CMK (cell line): ENCODE results near the gene PAPOLA.

Source experiments
- DNase-seq: peaks from one replicate; pipeline ENCODE4 v3.0.0-alpha.2; 2010; ENCODE audit warnings: low read depth

The PAPOLA gene

DNA sequence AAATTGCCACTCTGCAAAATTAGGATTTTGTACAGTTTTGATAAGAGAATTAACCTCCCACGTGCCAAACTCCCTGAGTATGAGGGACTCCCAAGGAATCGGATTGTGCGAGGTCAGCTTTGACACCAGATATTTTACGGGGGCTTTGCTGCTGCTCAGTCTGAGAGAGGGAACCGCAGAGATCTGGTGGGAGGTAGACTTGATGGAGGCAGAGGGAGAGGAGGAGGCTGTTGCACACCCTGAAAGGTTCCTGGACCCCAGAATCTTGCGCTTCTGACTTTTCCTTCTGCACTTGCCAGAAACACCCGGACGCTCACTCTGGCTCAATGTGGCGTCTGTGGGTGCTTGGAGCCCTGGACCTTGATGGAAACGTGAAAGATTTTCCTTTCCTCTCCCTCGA lies 83.9 kb downstream of the PAPOLA start:
- no peak for DNase-seq

DNA sequence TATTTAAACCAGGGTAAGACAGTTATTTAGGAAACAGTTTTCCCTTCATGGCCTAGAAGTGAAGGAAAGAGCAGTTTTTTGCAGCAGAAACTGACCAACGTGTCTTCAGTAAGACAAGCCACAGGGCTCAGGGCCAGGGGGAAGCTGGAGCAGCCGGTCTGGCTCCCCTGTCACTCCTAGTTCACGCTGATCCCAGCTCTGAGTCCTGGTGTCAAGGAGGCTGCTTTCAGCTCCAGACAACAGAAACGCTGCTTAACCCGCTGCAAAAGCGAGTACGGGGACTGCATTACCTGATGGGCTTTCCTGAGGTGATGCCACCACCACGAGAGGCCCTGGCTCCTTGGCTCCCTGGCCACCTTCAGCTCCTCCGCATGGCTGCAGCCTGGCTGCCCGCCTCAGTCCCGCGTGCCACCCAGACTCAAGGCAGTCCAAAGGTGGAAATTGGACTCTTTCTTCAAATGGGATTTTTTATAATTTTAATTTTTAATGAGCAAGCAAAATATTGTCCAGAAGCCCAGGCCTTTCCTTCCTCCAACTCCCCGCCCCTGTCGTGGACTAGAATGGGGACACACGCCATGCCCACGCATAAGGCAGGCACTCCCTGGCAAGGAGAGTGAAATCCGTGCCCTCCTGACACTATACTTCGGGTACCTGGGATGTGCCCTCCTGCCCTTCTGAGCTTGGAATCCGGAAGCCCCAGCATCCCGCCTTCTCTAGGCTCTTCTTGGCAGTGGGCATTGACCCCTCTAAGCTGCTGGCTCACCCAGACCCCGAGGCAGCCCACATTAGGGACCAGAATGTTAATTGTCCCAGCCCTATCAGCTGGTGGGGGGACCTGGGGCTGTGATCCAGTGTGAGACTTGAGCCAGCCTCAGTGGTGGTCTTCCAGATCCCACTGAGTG lies 85.0 kb downstream of the PAPOLA start:
- DNase-seq, result no peak

DNA sequence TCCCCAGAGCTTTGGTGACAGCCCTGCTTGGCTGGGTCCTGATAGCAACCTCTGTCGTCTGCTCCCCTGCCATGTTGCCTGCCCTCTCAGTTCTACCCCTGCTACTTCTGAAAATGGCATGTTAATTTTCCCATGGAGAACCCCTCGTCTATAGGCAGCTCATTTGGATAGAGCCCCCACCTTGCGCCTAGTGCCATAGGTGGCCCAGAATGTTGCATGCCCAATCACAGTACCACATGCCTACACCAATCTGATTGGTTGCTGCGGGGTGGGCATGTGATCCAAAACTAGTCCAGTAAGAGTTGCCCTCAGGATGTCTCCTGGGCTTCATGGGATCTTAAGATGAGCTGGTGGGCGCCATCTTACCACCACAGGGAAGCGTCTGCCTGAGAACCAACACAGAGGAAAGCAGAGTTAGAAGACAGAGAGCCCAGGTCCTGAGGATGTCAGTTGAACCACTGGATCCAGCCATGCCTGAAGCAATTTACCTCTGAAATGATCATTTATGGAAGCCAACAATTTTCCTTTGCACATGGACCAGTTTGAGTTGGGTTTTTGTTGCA lies 85.7 kb downstream of the PAPOLA start:
- no peak for DNase-seq

DNA sequence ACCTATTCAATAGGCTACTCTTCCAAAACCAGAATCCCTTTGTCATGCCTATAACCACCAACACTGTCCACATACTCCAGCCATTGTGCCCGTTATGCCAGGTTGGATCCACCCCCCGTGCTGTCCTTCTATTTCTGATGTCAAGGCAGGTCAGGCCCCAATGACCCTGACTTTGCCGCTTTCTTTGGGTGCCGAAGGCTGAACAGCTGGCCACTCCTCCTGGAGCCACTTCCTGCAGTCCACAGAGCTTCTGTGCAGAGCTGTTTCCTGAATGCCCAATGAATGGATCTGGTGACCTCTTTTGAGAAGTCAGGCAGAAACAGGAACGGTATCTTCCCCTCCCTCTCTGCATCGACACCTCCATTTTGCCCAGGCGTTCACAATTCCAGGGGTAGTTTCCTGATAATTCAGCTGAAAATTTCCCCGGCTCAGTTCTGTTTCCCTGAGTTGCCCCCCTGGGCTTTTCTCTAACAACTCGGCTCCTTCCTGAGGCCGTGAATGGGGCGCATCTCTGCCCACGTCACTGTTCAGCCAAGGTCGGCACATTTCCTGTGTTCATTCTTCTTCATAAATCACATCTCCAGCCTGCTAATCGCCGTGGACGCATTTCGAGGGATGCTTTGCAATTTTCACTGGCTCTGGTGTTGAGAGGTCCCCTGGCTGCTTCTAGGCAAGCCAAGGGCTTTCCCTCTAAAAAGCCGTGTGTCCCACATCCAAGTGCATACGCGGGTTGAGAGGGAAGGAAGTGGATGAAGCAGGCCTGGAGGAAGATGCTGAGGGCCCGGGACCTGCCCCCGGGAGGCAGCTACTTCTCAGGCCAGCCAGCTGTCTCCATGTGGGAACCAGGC lies 86.5 kb downstream of the PAPOLA start:
- DNase-seq, result no peak

DNA sequence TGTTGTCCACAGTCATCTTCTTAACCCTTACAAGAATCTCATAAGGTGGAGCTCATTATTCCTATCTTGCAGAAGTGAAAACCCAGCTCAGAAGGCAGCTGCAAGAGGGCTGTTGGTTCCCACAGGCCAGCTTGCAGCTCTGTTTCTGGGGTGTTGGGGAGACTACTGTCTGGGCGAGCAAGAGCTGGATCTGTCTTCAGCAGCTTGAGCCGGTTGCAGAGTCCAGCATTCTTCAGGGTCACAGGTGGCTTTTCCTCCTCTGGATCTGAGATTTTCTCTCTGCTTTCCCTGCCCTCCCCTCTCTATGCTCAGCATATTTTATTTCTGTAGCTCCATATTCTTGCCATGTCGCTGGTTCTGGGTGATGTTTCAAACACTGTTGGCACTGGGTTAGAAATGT lies 87.4 kb downstream of the PAPOLA start:
- no peak for DNase-seq

DNA sequence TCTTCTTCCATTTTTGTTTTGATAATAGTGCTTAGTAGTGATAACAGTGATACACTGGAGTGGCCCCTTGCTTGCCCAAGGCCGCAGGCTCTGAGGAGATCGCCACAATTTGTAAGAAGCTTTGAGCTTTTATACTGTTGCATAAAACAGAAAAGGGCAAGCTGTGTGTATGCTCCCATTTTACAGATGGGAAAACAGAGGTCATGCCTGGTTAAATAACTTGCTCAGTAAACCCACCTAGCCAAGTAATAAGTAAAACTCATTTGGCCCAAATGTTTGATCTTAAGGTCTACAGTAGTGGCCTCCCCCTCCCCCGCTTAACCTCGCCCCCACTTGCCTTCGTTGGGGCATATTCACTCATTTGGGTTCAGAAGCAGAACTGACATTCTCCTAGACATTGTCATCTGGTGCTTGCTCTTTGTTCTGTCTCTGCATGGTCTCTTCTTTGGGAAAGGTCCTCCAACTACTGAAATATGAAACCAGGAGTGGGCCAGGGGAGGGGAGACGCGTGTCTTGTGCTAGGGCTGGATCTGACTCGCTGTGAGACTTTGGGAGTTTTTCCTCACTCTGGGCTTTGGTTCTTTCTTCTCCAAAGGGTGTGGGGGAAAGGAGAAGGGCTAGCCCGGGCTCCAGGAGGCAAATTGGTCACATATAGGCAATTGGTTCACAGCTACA lies 88.1 kb downstream of the PAPOLA start:
- no peak for DNase-seq

DNA sequence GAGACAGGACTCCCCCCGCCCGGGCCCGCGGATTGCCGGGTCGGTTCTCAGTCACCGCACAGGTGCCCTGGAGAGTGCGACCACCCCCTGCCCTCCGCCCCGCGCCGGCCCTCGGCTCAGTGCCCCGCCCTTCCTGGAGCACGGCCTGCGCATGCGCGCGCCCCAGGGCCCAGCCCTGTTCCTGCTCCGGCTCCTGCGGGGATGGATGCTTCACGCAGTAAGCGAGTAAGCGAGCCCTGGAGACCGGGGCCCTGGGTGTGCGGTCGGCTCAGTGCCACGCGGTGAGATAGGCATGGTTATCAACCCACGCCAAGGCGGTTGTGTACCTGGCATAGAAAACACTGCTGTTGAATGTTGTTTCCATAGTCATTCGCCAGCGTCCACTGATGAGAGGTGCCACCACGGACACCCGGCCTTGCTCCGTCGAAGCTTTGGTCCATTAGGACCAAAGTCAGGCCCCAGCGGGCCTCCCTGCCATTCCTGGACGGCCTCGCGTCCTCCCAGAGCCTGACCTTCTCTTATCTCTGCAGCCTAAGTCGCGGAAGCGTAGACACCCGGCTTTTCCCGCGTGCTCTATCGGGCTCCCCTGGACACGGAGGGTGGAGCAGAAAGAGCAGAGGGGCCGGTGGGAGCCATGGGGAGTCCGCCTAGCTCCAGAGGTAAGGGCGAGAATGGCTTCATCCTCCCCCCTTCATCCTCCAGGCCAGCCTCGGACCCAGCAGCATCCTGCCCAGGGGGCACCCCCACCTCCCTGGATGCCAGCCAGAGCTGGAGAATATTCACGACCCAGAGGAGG lies 90.6 kb downstream of the PAPOLA start:
- no peak for DNase-seq

DNA sequence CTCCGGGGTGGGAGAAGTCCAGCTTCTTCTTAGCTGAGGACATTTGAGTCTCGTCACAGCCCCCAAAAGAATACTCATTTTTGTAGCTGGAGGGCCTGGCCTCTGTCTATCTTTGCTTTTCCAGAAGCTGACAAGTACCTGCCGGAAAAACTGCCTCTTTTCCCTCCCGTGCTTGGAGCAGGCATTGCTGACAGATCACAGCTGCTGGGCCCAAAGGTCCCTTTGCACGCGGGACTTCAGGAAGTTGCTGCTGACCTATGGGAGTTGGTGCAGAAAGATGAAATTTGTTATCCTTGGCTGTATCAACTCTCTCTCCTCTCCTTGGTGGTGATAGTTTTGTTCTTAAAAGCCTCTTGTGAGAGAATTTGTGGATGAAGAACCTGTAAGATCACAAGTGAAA lies 92.8 kb downstream of the PAPOLA start:
- DNase-seq, result no peak

DNA sequence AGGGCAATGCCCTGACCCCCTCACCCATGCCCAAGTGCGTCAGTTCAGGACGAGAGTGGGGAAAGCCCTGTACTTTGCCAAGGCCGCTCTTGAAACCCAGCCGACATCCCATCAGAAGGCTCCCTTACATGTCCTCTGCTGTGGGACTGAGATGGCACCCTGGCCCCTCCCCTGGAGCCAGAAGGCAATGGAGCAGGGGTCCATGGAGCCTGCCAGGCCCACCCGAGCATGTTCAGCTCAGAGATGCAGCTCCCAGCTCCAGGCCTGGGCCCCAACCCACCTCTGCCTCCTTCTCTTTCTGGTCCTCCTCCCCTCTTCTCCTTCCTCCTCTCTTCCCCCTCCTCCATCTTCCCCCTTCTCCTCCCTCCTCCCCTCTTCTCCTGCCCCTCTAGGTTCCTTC lies 95.5 kb downstream of the PAPOLA start:
- DNase-seq, result no peak

DNA sequence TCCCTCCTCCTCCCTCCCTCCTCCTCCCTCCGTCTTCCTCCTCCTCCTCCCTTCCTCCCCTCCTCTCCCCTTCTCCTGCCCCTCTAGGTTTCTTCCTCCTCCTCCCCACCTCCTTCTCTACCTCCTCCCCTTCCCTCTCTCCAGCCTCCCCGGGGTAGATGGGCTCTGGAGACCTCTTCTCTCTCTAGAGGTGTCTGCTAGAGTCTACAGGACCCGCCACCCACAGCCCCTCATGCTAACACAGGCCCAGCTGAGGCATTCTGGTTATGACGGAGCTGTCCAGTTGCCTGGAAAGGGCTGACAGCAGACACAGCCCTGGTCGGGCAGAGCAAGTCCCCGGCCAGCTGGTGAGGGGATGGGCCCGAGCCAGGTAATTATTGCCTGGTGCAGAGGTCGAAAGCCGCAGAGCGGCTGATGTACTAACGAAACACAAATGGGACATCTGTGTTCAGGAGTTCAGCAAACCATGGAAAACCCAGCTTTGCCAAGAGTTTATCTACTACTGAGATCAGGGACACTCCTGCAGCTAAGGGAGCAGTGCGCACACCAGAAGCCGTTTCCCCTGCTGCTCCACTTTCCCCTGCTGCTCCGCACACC lies 96.2 kb downstream of the PAPOLA start:
- DNase-seq, result no peak

DNA sequence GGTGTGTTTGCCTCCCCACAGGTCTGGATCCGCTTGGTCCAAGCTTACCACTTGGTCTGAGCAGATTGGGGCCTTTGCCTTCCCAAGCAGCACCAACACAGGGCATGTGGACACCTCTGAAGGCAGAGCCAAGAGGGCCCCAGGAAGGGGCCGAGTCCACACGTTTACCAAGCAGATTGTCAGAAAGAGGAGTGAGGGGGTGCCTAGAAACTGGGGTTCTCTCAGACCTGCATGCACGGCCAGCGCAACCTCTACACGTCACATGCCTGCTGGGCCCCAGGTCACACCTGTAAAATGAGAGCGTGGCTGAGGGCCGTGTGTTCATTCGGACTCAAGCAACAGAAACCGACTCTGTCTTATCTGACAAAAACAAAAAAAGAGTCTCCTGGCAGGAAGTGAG lies 96.9 kb downstream of the PAPOLA start:
- DNase-seq, result no peak

DNA sequence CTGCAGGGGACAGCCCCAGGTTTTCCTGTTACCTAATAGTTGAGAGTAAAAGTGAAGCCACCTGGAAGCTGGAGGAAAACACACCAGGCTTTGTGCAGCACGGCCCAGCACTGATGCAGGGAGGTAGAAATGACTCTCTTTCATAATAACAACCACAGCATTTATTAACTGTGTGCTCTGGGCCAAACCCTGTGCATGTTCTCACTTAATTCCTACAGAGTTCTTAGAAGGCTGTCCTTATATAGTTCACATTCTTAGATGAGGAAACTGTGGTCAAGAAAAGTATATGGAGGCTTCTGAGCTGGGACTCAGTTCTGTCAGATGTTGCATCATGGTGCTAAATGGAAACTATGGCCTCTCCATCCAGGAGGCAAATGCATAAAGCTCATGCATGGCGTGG lies 100.0 kb downstream of the PAPOLA start:
- DNase-seq, result no peak

DNA sequence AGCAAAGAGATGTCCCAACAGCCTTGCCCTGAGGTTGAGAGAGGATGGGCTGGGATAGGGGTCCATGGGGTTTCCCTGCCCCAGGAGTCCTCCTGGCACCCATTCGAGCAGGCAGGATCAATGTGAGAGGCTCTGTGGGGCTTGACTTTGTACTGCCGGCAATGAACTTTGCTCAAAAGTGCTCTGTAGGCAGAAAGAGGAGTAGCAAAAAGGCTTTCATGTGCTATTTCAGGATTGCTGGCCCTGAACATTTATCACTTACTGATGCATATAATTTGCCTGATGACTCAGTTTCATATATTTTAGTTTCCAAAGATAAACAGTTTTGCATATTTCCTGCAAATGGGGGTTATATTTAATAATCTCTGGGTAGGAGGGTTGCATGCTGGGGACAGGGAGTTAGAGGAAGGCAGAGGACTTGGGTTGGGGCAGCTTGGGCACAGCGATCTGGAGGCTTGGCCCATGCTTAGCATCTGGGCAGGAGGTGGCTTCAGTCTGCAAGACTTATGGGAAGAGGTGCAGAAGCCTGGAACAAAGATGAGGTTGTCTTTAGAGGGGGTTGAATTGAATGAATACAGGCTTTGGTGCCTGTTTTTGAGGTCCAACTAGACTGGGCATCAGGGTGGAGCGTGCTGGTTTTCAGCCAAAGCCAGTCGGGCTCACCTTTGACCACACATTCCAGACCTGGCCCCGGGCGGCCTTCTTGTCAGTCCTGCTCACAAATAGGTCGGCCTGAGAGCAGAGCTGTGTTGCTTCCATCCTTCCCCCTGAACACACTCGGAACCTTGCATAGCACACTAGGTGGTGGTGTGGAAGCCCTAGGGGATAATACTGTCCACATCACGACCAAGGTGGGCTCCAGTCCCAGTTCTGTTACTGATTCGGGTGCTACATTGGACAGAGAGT lies 101.4 kb downstream of the PAPOLA start:
- DNase-seq, result no peak

DNA sequence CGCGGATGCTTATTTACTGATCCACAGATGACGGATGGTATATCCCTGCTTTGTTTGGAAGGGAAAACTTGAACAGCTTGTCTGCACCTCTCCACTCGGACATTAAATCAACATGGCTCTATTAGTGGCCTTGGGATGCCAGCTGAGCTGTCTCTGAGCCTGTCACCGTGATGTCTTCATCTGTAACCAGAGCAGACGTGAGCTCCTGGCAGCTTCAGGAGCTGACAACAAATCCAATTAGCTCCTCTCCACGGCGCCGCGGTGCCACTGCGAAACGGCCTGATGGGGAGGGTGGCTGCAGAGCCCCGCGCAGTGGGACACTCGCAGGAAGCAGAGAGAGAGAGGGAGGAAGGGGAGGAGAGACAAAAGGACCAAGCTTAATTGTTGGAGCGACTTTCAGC lies 112.3 kb downstream of the PAPOLA start:
- DNase-seq, result no peak

DNA sequence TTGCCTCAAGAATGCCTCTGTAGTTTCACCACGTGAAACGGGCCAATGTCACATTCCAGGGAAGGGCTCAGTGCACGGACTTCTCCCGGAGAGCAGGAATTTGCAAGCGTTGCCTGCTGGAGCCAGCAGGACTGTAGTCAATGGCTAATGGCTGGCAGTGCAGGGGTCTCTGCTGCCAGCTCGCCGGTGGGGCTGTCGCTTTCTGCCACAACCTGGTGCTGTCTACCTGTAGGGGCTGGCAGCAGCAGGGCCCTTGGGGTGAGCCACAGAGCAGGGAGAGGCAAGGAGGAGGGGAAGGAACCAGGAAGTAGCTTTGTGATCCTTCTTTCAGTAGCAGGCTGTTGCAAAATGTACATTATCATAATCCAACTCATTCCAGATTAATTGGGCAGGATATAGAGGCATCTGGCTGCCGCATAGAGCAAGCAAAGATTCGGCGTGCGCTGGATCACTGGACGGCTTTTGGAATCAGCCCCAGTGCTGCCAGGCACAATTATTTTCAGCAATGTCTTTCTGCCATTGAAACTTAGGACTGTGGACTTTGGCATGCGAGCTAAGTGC lies 114.1 kb downstream of the PAPOLA start:
- DNase-seq, result no peak
